Gastroesophageal sphincter (tissue), 3 donors: ENCODE results near the gene HSD17B11.

Experiments used
- POLR2A ChIP-seq, 2 donors: fragments of 450-650 bp; IDR thresholded peaks; one replicate each; pipeline ENCODE4 v1.6.1; 2017; ENCODE audit warnings: antibody characterized with exemption in 2 of 2, mild to moderate bottlenecking in 2 of 2, moderate library complexity in 1 of 2
- TF ChIP-seq, protein P1 (sequence below), 4 experiments: fragments of 200-600 bp in 2 of 4; fragments of 450-650 bp in 2 of 4; sonication (generic) in 1 of 4; IDR thresholded peaks; one replicate each; pipeline ENCODE4 v1.5.1; 2017 to 2019; ENCODE audit warnings: antibody characterized with exemption in 4 of 4, mild to moderate bottlenecking in 2 of 4, moderate library complexity in 2 of 4

DNA sequence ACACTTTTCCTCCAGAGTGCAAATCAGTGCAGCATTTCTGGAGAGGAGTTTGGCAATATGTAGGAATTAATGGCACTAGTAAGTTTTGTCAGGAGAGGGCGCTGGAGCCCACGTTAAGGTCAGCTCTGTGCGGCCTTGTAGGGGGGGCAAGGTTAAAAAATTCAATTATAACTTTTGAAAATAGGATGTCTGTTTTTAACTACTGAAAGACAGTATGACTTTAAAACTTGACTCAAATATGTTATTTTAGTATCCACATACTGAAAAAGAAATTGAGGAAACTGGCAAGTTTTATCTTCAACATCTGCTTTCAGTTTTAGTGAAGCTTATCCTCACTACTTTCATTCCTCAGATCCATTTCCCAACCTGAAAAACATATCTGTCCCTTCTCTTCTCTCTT is 37.4 kb downstream of the HSD17B11 start:
- no peak for TF ChIP-seq POLR2A (IDR thresholded peaks at IDR 0.05)
- TF ChIP-seq, protein P1, sequence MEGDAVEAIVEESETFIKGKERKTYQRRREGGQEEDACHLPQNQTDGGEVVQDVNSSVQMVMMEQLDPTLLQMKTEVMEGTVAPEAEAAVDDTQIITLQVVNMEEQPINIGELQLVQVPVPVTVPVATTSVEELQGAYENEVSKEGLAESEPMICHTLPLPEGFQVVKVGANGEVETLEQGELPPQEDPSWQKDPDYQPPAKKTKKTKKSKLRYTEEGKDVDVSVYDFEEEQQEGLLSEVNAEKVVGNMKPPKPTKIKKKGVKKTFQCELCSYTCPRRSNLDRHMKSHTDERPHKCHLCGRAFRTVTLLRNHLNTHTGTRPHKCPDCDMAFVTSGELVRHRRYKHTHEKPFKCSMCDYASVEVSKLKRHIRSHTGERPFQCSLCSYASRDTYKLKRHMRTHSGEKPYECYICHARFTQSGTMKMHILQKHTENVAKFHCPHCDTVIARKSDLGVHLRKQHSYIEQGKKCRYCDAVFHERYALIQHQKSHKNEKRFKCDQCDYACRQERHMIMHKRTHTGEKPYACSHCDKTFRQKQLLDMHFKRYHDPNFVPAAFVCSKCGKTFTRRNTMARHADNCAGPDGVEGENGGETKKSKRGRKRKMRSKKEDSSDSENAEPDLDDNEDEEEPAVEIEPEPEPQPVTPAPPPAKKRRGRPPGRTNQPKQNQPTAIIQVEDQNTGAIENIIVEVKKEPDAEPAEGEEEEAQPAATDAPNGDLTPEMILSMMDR (IDR thresholded peaks at IDR 0.05) = peak; percentile 24 to 58 (median 56)
